DMS153 treated with DMSO at 0.1 percent for 48 hours (cell line): ENCODE measurements around the gene DLGAP1.
"Not testable (repeated sequence)": the region's sequence is repeated elsewhere in the genome, so short reads cannot be mapped to it uniquely, and the experiment has no call there.

Source experiments
- DNase-seq: peaks from one replicate; lab custom pipeline; 2025; ENCODE audit not compliant: unreplicated experiment; lab: John Stamatoyannopoulos, UW

The DLGAP1 gene

GRCh38 chr18:3493501-3494244 lies 961.4 kb downstream of the DLGAP1 start:
- no peak for DNase-seq

DNA sequence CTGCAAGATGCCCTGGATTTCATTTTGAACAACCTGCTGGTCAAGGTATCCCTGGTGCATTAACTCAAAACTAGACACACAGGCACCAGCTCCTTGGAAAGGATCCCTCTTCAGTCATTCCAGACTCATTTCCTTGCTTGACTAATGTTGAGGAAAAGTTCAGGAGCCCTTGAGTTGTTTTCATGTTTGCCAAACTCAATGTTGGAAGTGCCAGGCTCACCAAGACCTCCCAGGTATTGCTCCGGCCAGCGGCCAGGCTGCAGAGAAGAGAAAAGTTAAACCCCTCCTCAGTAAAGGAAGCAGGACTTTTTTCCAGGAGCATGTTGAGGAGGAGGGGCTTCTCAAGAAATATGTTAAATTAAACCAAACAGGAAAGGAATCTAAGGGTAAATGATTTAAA lies 962.4 kb downstream of the DLGAP1 start:
- DNase-seq = no peak

- DNase-seq = no peak
Observed at GRCh38 chr18:3491981-3492555, 963.0 kb downstream of the DLGAP1 start.

- DNase-seq = no peak
Observed at GRCh38 chr18:3489462-3489861, 965.6 kb downstream of the DLGAP1 start.

DNA sequence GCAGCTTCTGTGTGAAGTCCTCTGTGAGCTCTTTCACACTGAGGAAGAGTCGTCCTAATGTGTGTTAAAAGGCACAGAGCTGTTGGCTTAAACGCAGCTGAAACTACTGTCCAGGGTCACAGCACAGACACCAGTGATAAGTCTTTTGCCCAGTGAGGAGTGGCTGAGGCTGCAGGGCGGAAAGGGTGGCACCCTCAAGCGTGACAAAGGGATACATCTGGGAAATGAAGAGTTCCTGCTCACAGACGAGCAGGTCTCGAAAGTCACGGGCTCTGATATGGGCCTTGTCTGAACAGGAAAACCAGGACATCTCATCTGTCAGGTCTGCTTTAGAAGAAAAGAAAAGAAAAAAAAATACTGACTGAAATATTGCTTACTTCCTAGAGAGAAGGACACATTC lies 968.6 kb downstream of the DLGAP1 start:
- DNase-seq = no peak

DNA sequence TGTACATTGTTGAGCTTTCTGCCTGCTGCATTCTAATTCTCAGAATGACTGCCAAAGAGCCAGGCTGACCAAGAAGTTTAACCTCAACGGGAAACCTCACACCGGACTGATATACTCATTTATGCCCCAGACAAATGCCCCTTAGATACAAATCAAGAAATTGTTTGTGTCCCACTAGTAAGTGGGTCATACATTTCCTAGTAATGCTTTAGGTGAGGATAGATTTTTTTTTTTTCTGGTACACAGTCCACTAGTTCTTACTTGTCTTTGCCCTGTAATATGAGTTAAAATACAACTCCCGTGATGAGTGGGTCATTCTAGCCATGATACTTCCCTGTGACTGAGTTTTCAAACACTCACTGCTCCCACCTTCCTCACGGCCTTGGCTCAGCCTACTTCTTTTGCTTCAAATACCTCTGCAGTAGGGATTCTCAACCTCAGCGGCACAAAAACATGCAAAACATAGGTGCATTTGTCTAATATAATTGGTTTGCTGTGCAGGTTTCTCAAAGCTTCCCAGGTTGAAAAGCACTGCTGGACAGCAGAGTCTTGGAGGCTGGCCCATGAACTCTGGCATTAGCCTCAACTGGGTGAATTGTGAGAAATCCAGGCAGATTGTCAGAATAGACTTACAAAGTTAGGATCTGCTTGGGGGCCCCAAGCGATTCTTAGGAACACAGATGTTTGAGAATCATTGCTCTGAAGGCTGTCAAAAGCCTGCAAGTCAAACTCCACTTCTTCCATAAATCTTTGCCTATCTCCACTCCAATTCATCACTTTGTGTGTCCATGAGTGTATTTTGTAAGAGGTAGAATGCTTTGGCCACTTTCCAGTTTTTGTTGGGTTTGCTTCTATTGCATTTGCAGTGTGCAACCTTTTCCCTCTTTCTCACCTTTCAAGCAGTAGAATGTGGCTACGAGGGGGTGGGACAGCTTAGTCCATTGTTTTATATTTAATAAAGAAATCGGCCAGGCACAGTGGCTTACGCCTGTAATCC lies 969.7 kb downstream of the DLGAP1 start:
- no peak for DNase-seq

DNA sequence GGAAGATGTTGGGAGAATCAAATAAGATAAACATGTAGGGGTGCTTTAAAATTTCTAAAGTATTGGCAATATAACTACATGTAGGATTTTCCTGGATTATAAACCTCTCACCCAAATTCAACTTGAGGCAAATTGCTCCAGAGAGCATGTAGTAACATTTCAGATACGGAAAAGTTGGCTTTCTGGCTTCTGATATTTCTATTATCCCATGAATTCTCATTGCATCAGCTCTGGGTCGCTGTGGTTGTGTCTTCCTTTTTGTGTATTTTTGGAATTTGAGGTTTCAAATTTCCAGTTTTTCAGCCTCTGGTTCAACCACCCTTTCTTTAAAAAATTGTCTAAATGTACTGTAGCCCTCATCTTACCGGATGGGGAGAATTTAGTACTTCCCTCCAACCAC lies 972.8 kb downstream of the DLGAP1 start:
- DNase-seq = no peak

DNA sequence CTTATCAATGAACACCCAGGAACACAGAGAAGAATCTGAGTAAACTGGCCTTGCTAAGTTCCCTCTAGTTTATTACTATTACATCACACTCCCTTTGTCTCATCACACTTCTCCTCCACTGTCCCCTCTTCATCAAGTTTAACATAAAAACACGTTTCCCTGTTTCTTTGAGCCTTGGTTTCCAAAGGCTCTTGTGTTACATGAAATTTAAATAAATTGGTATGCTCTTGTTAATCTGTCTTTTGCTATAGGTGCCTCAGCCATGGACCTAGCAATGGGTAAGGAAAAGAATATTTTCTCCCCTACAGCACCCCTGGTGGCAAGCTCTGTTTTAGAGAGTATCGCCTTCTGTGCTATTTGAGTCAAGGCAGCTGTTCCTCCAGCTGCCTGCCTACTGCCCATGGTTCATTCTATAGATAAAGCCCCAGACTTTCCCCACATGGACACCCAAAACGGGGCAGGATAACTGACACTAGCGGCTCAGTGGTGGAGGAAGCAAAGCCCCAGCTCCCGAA lies 973.4 kb downstream of the DLGAP1 start:
- no peak for DNase-seq

DNA sequence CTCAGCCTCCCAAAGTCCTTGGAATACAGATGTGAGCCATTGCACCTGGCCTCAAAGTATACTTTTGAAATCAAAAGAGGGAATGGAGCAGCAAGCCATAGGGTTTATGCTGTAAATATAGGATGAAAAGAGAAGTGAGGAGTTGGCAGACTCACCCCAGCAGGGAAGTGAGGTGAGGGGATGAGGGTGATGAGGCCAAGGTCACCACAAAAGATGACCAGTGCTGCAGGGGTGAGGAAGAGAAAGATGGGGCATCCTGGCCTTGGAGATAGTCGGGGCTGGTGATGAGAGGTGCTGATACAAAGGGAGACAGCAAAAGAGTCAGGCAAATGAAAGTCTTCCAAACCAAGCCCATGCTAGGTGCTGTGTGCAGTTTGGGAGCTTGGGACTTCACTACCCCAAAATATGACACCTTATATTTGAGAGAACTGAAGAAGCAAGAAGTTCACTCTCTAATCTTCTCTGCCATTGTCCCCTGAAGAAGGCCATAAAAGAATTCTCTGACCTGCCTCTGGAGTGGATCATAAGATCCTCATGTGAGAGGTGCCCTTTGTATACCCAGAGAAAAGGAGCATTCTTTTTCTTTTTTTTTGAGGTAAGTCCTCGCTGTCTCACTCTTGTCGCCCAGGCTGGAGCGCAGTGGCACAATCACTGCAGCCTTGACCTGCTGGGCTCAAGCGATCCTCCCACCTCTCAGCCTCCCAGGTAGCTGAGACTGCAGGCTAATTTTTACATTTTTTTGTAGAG lies 974.1 kb downstream of the DLGAP1 start:
- DNase-seq = no peak

DNA sequence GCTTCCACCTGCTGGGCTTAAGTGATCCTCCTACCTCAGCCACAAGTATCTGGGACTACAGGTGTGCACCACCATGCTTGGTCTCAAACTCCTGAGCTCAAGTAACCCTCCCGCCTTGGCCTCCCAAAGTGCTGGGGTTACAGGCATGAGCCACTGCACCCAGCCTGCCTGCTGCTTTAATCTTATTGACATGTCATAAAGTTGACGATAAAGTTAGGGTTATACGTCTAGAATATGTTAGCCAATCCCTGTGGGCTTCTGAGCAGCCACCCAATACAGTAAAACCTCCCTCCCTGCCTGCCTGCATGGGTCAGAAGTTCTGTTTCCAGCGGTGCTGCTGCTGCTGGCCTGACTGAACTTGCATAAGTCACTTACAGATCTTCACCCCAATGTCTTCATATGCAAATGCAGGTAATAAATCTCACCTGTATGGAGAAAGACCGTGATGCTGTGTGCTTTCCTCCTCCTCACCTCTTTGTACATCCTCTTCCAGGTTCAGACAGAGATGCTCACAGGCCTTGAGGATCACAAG lies 975.1 kb downstream of the DLGAP1 start:
- no peak for DNase-seq

- DNase-seq = no peak
Observed at GRCh38 chr18:3478262-3478978, 976.7 kb downstream of the DLGAP1 start.

- no peak for DNase-seq
Observed at GRCh38 chr18:3472681-3473544, 982.2 kb downstream of the DLGAP1 start.

DNA sequence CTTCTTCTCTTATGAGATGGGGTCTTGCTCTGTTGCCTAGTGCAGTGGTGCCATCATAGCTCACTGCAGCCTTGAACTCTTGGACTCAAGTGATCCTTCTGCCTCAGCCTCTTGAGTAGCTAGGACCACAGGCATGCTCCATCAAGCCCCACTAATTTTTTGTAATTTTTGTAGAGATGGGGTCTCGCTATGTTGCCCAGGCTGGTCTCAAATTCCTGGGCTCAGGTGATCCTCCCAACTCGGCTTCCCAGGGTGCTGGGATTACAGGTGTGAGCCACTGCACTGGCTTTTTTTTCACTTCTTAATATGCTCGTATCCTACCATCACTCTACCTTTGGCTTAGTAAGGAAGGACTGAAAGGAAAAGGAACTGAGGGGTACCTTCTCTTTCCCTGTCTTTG lies 983.0 kb downstream of the DLGAP1 start:
- DNase-seq = not testable (repeated sequence)

- DNase-seq = no peak
Observed at GRCh38 chr18:3471141-3471648, 983.9 kb downstream of the DLGAP1 start.

- no peak for DNase-seq
Observed at GRCh38 chr18:3468833-3469232, 986.3 kb downstream of the DLGAP1 start.

- DNase-seq = no peak
Observed at GRCh38 chr18:3468066-3468705, 986.9 kb downstream of the DLGAP1 start.

GRCh38 chr18:3466872-3467271 lies 988.2 kb downstream of the DLGAP1 start:
- DNase-seq = no peak

GRCh38 chr18:3466045-3466444 lies 989.1 kb downstream of the DLGAP1 start:
- DNase-seq = no peak
